Loucy (cell line): ENCODE measurements around the gene HTRA3.

ENCODE experiments used
- H2AFZ ChIP-seq: fragments of 200-600 bp; sonication (generic); 2 replicates; pipeline ENCODE4 v1.6.0; 2016; ENCODE audit warnings: antibody characterized with exemption, mild to moderate bottlenecking, low read length, moderate library complexity
- H3F3A ChIP-seq: fragments of 200-600 bp; 2 replicates; pipeline ENCODE4 v1.6.0; 2016; ENCODE audit warnings: antibody characterized with exemption, low read depth, mild to moderate bottlenecking
- H3K27me3 ChIP-seq: fragments of 200-600 bp; sonication (generic); 2 replicates; pipeline ENCODE4 v1.6.1; 2014; ENCODE audit warnings: low read length, mild to moderate bottlenecking; ENCODE audit not compliant: insufficient read depth, poor library complexity, severe bottlenecking
- H3K36me3 ChIP-seq: fragments of 200-600 bp; sonication (generic); 2 replicates; pipeline ENCODE4 v1.6.1; 2016; ENCODE audit warnings: low read length; ENCODE audit not compliant: insufficient read depth
- H3K4me1 ChIP-seq: fragments of 200-600 bp; sonication (generic); 2 replicates; pipeline ENCODE4 v1.5.1; 2014; ENCODE audit warnings: low read length, mild to moderate bottlenecking; ENCODE audit not compliant: insufficient read depth, poor library complexity, severe bottlenecking
- H3K4me2 ChIP-seq: fragments of 200-600 bp; sonication (generic); 2 replicates; pipeline ENCODE4 v1.6.0; 2014; ENCODE audit warnings: antibody characterized with exemption, low read length, low read depth, mild to moderate bottlenecking; ENCODE audit not compliant: poor library complexity, severe bottlenecking
- H3K4me3 ChIP-seq: fragments of 200-600 bp; sonication (generic); 2 replicates; pipeline ENCODE4 v1.5.1; 2014; ENCODE audit warnings: low read length, mild to moderate bottlenecking, mixed read lengths; ENCODE audit not compliant: poor library complexity, severe bottlenecking
- H3K79me2 ChIP-seq: fragments of 200-600 bp; sonication (generic); 2 replicates; pipeline ENCODE4 v1.6.1; 2014; ENCODE audit warnings: low read length; ENCODE audit not compliant: insufficient read depth
- H3K9ac ChIP-seq: fragments of 200-600 bp; sonication (generic); 2 replicates; pipeline ENCODE4 v1.6.0; 2014; ENCODE audit warnings: mild to moderate bottlenecking, low read depth, low read length, moderate library complexity; ENCODE audit not compliant: poor library complexity, severe bottlenecking
- H3K9me2 ChIP-seq: fragments of 200-600 bp; sonication (generic); replicated peaks from 2 replicates; pipeline ENCODE4 v1.6.1; 2016; ENCODE audit warnings: low read depth, low read length, mixed read lengths
- H3K9me3 ChIP-seq: fragments of 200-600 bp; sonication (generic); 2 replicates; pipeline ENCODE4 v1.6.1; 2014; ENCODE audit warnings: mild to moderate bottlenecking, antibody characterized with exemption, low read length, low read depth; ENCODE audit not compliant: insufficient read depth
- H4K20me1 ChIP-seq: fragments of 200-600 bp; sonication (generic); 2 replicates; pipeline ENCODE4 v1.6.0; 2014; ENCODE audit warnings: antibody characterized with exemption, low read length, mild to moderate bottlenecking; ENCODE audit not compliant: insufficient read depth, poor library complexity, severe bottlenecking
- EZH2phosphoT487 ChIP-seq: fragments of 200-600 bp; IDR thresholded peaks from 2 replicates; pipeline ENCODE4 v1.6.1; 2018; ENCODE audit warnings: antibody characterized with exemption, mild to moderate bottlenecking, moderate library complexity, borderline replicate concordance
- TF ChIP-seq, protein P1 (sequence below): fragments of 200-600 bp; sonication (generic); conservative IDR thresholded peaks from 2 replicates; pipeline ENCODE4 v1.5.1; 2014; ENCODE audit warnings: mild to moderate bottlenecking, antibody characterized with exemption, low read length

Gene HTRA3

DNA sequence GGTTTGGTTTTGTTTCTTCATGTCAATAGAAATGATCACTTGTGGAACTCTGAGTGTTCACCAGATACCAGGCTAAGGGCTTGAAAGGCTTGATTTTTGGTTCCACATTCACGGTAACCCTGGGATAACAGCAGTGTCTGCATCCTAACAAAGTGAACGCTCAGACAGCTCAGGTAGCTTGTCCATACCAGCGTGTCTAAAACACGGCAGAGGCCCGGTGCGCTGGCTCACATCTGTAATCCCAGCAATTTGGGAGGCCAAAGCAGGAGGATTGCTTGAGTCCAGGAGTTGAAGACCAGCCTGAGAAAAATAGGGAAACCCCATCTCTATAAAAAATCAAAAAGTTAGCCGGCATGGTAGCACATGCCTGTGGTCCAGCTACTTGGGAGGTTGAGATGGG is 49.0 kb downstream of the HTRA3 start:
- Histone ChIP-seq H3K9me3 (no peaks in the 10 kb centered on the region), H3K4me2 (no peak overlapping the region), H3K27me3 (no peaks in the 10 kb centered on the region), H3K36me3 (no peaks in the 10 kb centered on the region), H3K4me3 (no peak overlapping the region), H3K9ac (no peak overlapping the region), H3K4me1 (no peaks in the 10 kb centered on the region), H4K20me1 (no peaks in the 10 kb centered on the region), H3F3A (no peaks in the 10 kb centered on the region), H3K79me2 (no peaks in the 10 kb centered on the region), H3K9me2 (no peaks in the 10 kb centered on the region), H2AFZ (no peak overlapping the region)
- TF ChIP-seq EZH2phosphoT487 = no peak
- TF ChIP-seq, protein P1, sequence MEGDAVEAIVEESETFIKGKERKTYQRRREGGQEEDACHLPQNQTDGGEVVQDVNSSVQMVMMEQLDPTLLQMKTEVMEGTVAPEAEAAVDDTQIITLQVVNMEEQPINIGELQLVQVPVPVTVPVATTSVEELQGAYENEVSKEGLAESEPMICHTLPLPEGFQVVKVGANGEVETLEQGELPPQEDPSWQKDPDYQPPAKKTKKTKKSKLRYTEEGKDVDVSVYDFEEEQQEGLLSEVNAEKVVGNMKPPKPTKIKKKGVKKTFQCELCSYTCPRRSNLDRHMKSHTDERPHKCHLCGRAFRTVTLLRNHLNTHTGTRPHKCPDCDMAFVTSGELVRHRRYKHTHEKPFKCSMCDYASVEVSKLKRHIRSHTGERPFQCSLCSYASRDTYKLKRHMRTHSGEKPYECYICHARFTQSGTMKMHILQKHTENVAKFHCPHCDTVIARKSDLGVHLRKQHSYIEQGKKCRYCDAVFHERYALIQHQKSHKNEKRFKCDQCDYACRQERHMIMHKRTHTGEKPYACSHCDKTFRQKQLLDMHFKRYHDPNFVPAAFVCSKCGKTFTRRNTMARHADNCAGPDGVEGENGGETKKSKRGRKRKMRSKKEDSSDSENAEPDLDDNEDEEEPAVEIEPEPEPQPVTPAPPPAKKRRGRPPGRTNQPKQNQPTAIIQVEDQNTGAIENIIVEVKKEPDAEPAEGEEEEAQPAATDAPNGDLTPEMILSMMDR = no peak

DNA sequence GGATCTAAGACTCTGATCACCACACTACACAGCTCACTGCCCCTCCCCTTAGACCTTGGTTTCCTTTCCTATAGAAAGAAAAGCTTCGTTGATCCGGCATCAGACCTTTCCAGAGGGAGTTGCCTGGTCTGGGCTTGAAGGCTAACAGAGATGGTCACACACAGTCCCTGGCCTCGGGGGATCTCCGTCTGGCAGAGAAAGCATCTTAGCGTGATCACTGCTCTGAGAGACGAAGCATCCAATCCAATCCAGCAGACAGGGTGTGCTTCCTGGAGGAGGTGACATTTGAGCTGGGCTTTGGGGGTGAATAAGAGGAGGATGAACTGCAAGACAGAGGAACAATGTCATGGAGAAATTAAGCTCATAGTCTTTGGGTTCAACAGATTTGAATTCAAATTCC is 49.5 kb downstream of the HTRA3 start:
- H3K9me2 ChIP-seq = no peaks in the 10 kb centered on the region
- no peaks in the 10 kb centered on the region for H4K20me1 ChIP-seq
- no peaks in the 10 kb centered on the region for H3K27me3 ChIP-seq
- no peaks in the 10 kb centered on the region for H3K79me2 ChIP-seq
- H3K4me1 ChIP-seq = no peaks in the 10 kb centered on the region
- no peaks in the 10 kb centered on the region for H3K9me3 ChIP-seq
- TF ChIP-seq, protein P1 = no peak
- no peak for TF ChIP-seq EZH2phosphoT487
- H3F3A ChIP-seq = no peaks in the 10 kb centered on the region
- H3K36me3 ChIP-seq = no peaks in the 10 kb centered on the region
- no peak overlapping the region for H2AFZ ChIP-seq
- H3K4me2 ChIP-seq = no peak overlapping the region
- H3K4me3 ChIP-seq = no peak overlapping the region
- H3K9ac ChIP-seq = no peak overlapping the region

- Histone ChIP-seq H3K9me2 (no peaks in the 10 kb centered on the region), H4K20me1 (no peaks in the 10 kb centered on the region), H3K4me1 (no peaks in the 10 kb centered on the region), H3K79me2 (no peaks in the 10 kb centered on the region), H3K9ac (no peak overlapping the region), H2AFZ (no peak overlapping the region), H3K4me2 (no peak overlapping the region), H3K9me3 (no peaks in the 10 kb centered on the region), H3K27me3 (no peaks in the 10 kb centered on the region), H3K4me3 (no peak overlapping the region), H3K36me3 (no peaks in the 10 kb centered on the region), H3F3A (no peaks in the 10 kb centered on the region)
- no peak for TF ChIP-seq EZH2phosphoT487
- TF ChIP-seq, protein P1 = no peak
Measured at GRCh38 chr4:8319731-8320385, 50.3 kb downstream of the HTRA3 start.
